HG02610 (cell line): ENCODE results near the gene DCST2.

Source experiments
- ATAC-seq: cut with Tn5 transposase; IDR thresholded peaks from one replicate; pipeline ENCODE4 v1.9.1; 2021; ENCODE audit warnings: mild to moderate bottlenecking, moderate library complexity; ENCODE audit not compliant: unreplicated experiment

The DCST2 gene

GRCh38 chr1:155030243-155030795, 3.3 kb downstream of the DCST2 start:
- no peak for ATAC-seq

- no peak for ATAC-seq
Observed at GRCh38 chr1:155029513-155030242, 3.9 kb downstream of the DCST2 start.

- ATAC-seq, result no peak
Observed at GRCh38 chr1:155026588-155026987, 7.0 kb downstream of the DCST2 start.

- no peak for ATAC-seq
Observed at GRCh38 chr1:155026154-155026553, 7.4 kb downstream of the DCST2 start.

GRCh38 chr1:155024315-155024714, 9.3 kb downstream of the DCST2 start:
- no peak for ATAC-seq

GRCh38 chr1:155023627-155024026, 10.0 kb downstream of the DCST2 start:
- no peak for ATAC-seq

- no peak for ATAC-seq
Observed at GRCh38 chr1:155022927-155023236, 10.7 kb downstream of the DCST2 start.

- no peak for ATAC-seq
Observed at GRCh38 chr1:155022136-155022926, 11.2 kb downstream of the DCST2 start.

- no peak for ATAC-seq
Observed at GRCh38 chr1:155019377-155020245, 14.0 kb downstream of the DCST2 start.

GRCh38 chr1:155018617-155019348, 14.8 kb downstream of the DCST2 start:
- no peak for ATAC-seq

- ATAC-seq, result no peak
Observed at GRCh38 chr1:155017946-155018316, 15.7 kb downstream of the DCST2 start.

GRCh38 chr1:155017041-155017945, 16.3 kb downstream of the DCST2 start:
- peak; percentile 71 for ATAC-seq

GRCh38 chr1:155016231-155016831, 17.2 kb downstream of the DCST2 start:
- ATAC-seq, result no peak

GRCh38 chr1:155015527-155016230, 17.9 kb downstream of the DCST2 start:
- ATAC-seq, result no peak

GRCh38 chr1:155014709-155015508, 18.7 kb downstream of the DCST2 start:
- no peak for ATAC-seq

- no peak for ATAC-seq
Observed at GRCh38 chr1:155013632-155014031, 19.9 kb downstream of the DCST2 start.

GRCh38 chr1:155012776-155013602, 20.6 kb downstream of the DCST2 start:
- ATAC-seq, result no peak
